ENCODE data around the gene TPP2. TPM values are rescaled to one million over a fixed set of nuclear protein-coding genes. Genes with fewer than 3 reads are reported as not detected.

Gene TPP2
- total RNA-seq, 2 donors from 2014 or later = 41.0 to 42.0 TPM

GRCh38 chr13:102584434-102584833 lies 12.4 kb upstream of the TPP2 start:
- no peaks in the 10 kb centered on the region for H3K36me3 ChIP-seq
- no peaks in the 10 kb centered on the region for H3K9me3 ChIP-seq
- H3K27me3 ChIP-seq = no peaks in the 10 kb centered on the region
- H3K4me1 ChIP-seq = no peaks in the 10 kb centered on the region
- H3K9ac ChIP-seq (ENCODE audit: low read depth in 2 of 2, low read length in 2 of 2) = no peak overlapping the region
- intact Hi-C loops (cut with DNase I) = loop anchor here (5.0 to 10.0 kb wide), 2 partner anchors 190 to 263 kb away; partner anchors contain the start of genes ERCC5 and TEX30
- no peak overlapping the region for H3K27ac ChIP-seq
- no peak overlapping the region for H3K4me3 ChIP-seq
- DNase-seq = no peak
- no peak for TF ChIP-seq CTCF (IDR thresholded peaks at IDR 0.05)

- no peaks in the 10 kb centered on the region for H3K36me3 ChIP-seq
- intact Hi-C loops (cut with DNase I) = loop anchor here (10.0 kb wide), 1 partner anchor 188 kb away; the partner anchor contains the start of gene TEX30
- no peak overlapping the region for H3K9ac ChIP-seq (ENCODE audit: low read depth in 2 of 2, low read length in 2 of 2)
- H3K4me3 ChIP-seq = no peak overlapping the region
- H3K27me3 ChIP-seq = no peaks in the 10 kb centered on the region
- H3K9me3 ChIP-seq = no peaks in the 10 kb centered on the region
- no peak overlapping the region for H3K27ac ChIP-seq
- H3K4me1 ChIP-seq = no peaks in the 10 kb centered on the region
- DNase-seq = no peak
- no peak for TF ChIP-seq CTCF (IDR thresholded peaks at IDR 0.05)
Observed at GRCh38 chr13:102586615-102587014, 10.2 kb upstream of the TPP2 start.

- no peaks in the 10 kb centered on the region for H3K27me3 ChIP-seq
- H3K4me3 ChIP-seq = no peak overlapping the region
- H3K36me3 ChIP-seq = no peaks in the 10 kb centered on the region
- H3K9ac ChIP-seq (ENCODE audit: low read depth in 2 of 2, low read length in 2 of 2) = no peak overlapping the region
- H3K27ac ChIP-seq = no peak overlapping the region
- H3K4me1 ChIP-seq = no peaks in the 10 kb centered on the region
- H3K9me3 ChIP-seq = no peaks in the 10 kb centered on the region
- DNase-seq = no peak
- TF ChIP-seq CTCF (IDR thresholded peaks at IDR 0.05) = no peak
- intact Hi-C loops (cut with DNase I) = loop anchor here (10.0 kb wide), 1 partner anchor 187 kb away; the partner anchor contains the start of gene TEX30
Observed at GRCh38 chr13:102587916-102588315, 8.9 kb upstream of the TPP2 start.

GRCh38 chr13:102589301-102589822 lies 7.4 kb upstream of the TPP2 start:
- Histone ChIP-seq H3K27me3 (no peaks in the 10 kb centered on the region), H3K27ac (no peak overlapping the region), H3K4me1 (no peaks in the 10 kb centered on the region), H3K9ac (ENCODE audit: low read depth in 2 of 2, low read length in 2 of 2) (no peak overlapping the region), H3K4me3 (no peak overlapping the region), H3K36me3 (no peaks in the 10 kb centered on the region), H3K9me3 (no peaks in the 10 kb centered on the region)
- intact Hi-C loops (cut with DNase I) = loop anchor here (10.0 kb wide), 1 partner anchor 185 kb away; the partner anchor contains the start of gene TEX30
- TF ChIP-seq CTCF (IDR thresholded peaks at IDR 0.05) = no peak
- DNase-seq = no peak

- no peaks in the 10 kb centered on the region for H3K4me1 ChIP-seq
- DNase-seq = peak; percentile 87
- H3K9ac ChIP-seq (ENCODE audit: low read depth in 2 of 2, low read length in 2 of 2) = peak overlapping the region; percentile 66 to 70
- no peaks in the 10 kb centered on the region for H3K36me3 ChIP-seq
- intact Hi-C loops (cut with DNase I) = no loop called here
- no peaks in the 10 kb centered on the region for H3K9me3 ChIP-seq
- H3K4me3 ChIP-seq = peak overlapping the region; percentile 60
- H3K27ac ChIP-seq = peak overlapping the region; percentile 61
- peak; percentile 35 for TF ChIP-seq CTCF (IDR thresholded peaks at IDR 0.05)
- no peaks in the 10 kb centered on the region for H3K27me3 ChIP-seq
Observed at GRCh38 chr13:102591988-102592781, 4.6 kb upstream of the TPP2 start.

All from colonic mucosa (tissue), 4 donors.